Lower leg skin (tissue), 3 donors: Measurements from ENCODE around the gene CALHM3.

Experiments
- POLR2A ChIP-seq, 2 donors: fragments of 450-650 bp; IDR thresholded peaks; one replicate each; pipeline ENCODE4 v1.6.1; 2016 to 2017; ENCODE audit warnings: antibody characterized with exemption in 2 of 2, mild to moderate bottlenecking in 1 of 2, moderate library complexity in 1 of 2
- TF ChIP-seq, protein P1 (sequence below), 3 donors: fragments of 450-650 bp; IDR thresholded peaks; one replicate each; pipeline ENCODE4 v1.5.1; 2016; ENCODE audit warnings: antibody characterized with exemption in 3 of 3, mild to moderate bottlenecking in 3 of 3, moderate library complexity in 2 of 3

DNA sequence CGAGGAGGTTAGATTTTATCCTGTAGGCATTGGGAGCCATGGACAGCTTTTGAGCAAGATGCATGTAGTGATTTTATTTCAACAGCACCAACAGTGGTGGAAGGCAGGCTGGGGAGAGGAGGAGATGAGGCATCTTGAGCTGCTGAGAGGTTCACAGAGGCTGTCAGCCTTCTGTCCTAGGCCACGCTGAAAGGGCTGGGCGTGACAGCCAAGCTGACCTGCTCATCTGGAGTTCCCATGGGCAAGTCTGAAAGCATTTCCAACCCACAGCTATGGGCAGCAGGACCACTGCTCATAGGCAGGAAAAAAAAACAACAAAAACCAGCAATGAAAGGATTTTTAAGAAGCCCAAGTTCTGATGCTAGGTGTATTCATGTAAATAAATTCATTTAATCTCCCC, 22.1 kb upstream of the CALHM3 start:
- TF ChIP-seq, protein P1, sequence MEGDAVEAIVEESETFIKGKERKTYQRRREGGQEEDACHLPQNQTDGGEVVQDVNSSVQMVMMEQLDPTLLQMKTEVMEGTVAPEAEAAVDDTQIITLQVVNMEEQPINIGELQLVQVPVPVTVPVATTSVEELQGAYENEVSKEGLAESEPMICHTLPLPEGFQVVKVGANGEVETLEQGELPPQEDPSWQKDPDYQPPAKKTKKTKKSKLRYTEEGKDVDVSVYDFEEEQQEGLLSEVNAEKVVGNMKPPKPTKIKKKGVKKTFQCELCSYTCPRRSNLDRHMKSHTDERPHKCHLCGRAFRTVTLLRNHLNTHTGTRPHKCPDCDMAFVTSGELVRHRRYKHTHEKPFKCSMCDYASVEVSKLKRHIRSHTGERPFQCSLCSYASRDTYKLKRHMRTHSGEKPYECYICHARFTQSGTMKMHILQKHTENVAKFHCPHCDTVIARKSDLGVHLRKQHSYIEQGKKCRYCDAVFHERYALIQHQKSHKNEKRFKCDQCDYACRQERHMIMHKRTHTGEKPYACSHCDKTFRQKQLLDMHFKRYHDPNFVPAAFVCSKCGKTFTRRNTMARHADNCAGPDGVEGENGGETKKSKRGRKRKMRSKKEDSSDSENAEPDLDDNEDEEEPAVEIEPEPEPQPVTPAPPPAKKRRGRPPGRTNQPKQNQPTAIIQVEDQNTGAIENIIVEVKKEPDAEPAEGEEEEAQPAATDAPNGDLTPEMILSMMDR (IDR thresholded peaks at IDR 0.05): no peak
- no peak for TF ChIP-seq POLR2A (IDR thresholded peaks at IDR 0.05)
